H1 (cell line): ENCODE measurements around the gene SLC19A1. TPM values are rescaled to one million over a fixed set of nuclear protein-coding genes. Genes with fewer than 3 reads are reported as not detected.
A peak's percentile ranks its signal among the peaks of the same experiment; 100 is the strongest.

Source experiments
- CTCF ChIA-PET: fragments of 300-600 bp; sonication (Branson Sonifier 250); formaldehyde crosslinking; loops from one replicate; lab custom pipeline; 2021; ENCODE audit not compliant: partially characterized antibody; lab: Charles Lee
- POLR2A ChIA-PET: fragments of 300-600 bp; sonication (Branson Sonifier 250); formaldehyde crosslinking; loops from one replicate; lab custom pipeline; 2021; ENCODE audit warnings: inconsistent platforms; ENCODE audit not compliant: partially characterized antibody; lab: Charles Lee
- DNase-seq, 2 experiments: peaks; one replicate each; pipeline versions ENCODE4 v3.0.0 to v3.0.0-alpha.2; 2010 to 2022; ENCODE audit warnings: low spot score in 2 of 2, low read depth in 1 of 2, mixed read lengths in 1 of 2
- FAIRE-seq: peaks from 2 replicates; lab custom pipeline; 2011; peaks lifted over from hg19 to GRCh38; lab: Jason Lieb, UNC
- H2AFZ ChIP-seq: 2 replicates; pipeline ENCODE4 v1.8.1; 2012; ENCODE audit warnings: low read length, inconsistent platforms
- H2AK5ac ChIP-seq: 2 replicates; pipeline ENCODE4 v1.6.1; 2013; ENCODE audit warnings: low read depth, low read length
- H2BK120ac ChIP-seq: replicated peaks from 2 replicates; pipeline ENCODE3; 2013; ENCODE audit warnings: low read depth, low read length, inconsistent platforms
- H2BK12ac ChIP-seq: 2 replicates; pipeline ENCODE4 v1.6.1; 2013; ENCODE audit warnings: low read depth, low read length
- H2BK15ac ChIP-seq: 2 replicates; pipeline ENCODE4 v1.6.1; 2013; ENCODE audit warnings: low read length
- H2BK20ac ChIP-seq: 2 replicates; pipeline ENCODE4 v1.6.1; 2013; ENCODE audit warnings: low read length
- H2BK5ac ChIP-seq: 2 replicates; pipeline ENCODE4 v1.6.1; 2013; ENCODE audit warnings: low read depth, low read length
- H3K14ac ChIP-seq: 2 replicates; pipeline ENCODE4 v1.6.1; 2013; ENCODE audit warnings: inconsistent platforms; ENCODE audit not compliant: insufficient read length
- H3K18ac ChIP-seq: 2 replicates; pipeline ENCODE4 v1.6.1; 2013; ENCODE audit warnings: low read length; ENCODE audit errors: extremely low read depth
- H3K23ac ChIP-seq: 2 replicates; pipeline ENCODE4 v1.6.1; 2013; ENCODE audit warnings: inconsistent platforms; ENCODE audit not compliant: insufficient read length
- H3K23me2 ChIP-seq: 2 replicates; pipeline ENCODE4 v1.6.1; 2013; ENCODE audit warnings: low read depth, low read length
- H3K27ac ChIP-seq: 2 replicates; pipeline ENCODE4 v1.6.1; 2011; ENCODE audit warnings: low read depth, low read length, inconsistent platforms
- H3K27me3 ChIP-seq, 4 experiments: replicated peaks in 1 of 4; 1 replicate in 1 of 4; 2 replicates in 3 of 4; pipeline versions ENCODE4 v1.6.1 to v1.8.1; 2011 to 2013; ENCODE audit warnings: low read length in 3 of 4, mild to moderate bottlenecking in 3 of 4, inconsistent platforms in 2 of 4, mixed read lengths in 2 of 4, moderate library complexity in 1 of 4; ENCODE audit not compliant: control insufficient read depth in 3 of 4, insufficient read depth in 3 of 4; ENCODE audit errors: extremely low read depth in 1 of 4
- H3K36me3 ChIP-seq, 4 experiments: 2 replicates each; pipeline versions ENCODE4 v1.6.1 to v1.8.1; 2011 to 2013; ENCODE audit warnings: mild to moderate bottlenecking in 4 of 4, low read length in 3 of 4, moderate library complexity in 2 of 4, control low read depth in 1 of 4, inconsistent platforms in 1 of 4; ENCODE audit not compliant: insufficient read depth in 4 of 4, control insufficient read depth in 2 of 4
- H3K4ac ChIP-seq: replicated peaks from 2 replicates; pipeline ENCODE3; 2013; ENCODE audit warnings: low read length, low read depth, mixed read lengths, inconsistent platforms; ENCODE audit not compliant: insufficient read length
- H3K4me1 ChIP-seq, 4 experiments: replicated peaks in 1 of 4; 1 replicate in 1 of 4; 2 replicates in 3 of 4; pipeline versions ENCODE4 v1.6.1 to v1.8.1; 2011 to 2013; ENCODE audit warnings: low read length in 3 of 4, inconsistent platforms in 2 of 4, mixed read lengths in 1 of 4; ENCODE audit not compliant: insufficient read depth in 4 of 4, control insufficient read depth in 3 of 4
- H3K4me2 ChIP-seq, 2 experiments: 2 replicates each; pipeline versions ENCODE4 v1.6.1 to v1.8.1; 2011 to 2013; ENCODE audit warnings: low read depth in 2 of 2, low read length in 2 of 2, control low read depth in 1 of 2, inconsistent platforms in 1 of 2, mild to moderate bottlenecking in 1 of 2; ENCODE audit not compliant: insufficient read depth in 1 of 2
- H3K4me3 ChIP-seq, 4 experiments: fragments of 200-600, 300-600 bp in 1 of 4; sonication (generic), shearing (Covaris generic), sonication (Bioruptor Twin) in 1 of 4; 2 replicates each; pipeline versions ENCODE4 v1.5.1 to v1.8.1; 2011 to 2016; ENCODE audit warnings: low read length in 4 of 4, low read depth in 3 of 4, control low read depth in 2 of 4, inconsistent platforms in 2 of 4, mild to moderate bottlenecking in 2 of 4, mixed read lengths in 1 of 4, moderate library complexity in 1 of 4; ENCODE audit not compliant: insufficient read depth in 2 of 4; ENCODE audit errors: extremely low read depth in 1 of 4
- H3K56ac ChIP-seq: replicated peaks from 2 replicates; pipeline ENCODE3; 2013; ENCODE audit warnings: low read depth, mild to moderate bottlenecking, mixed read lengths, low read length, inconsistent platforms; ENCODE audit not compliant: insufficient read length
- H3K79me1 ChIP-seq: 2 replicates; pipeline ENCODE4 v1.6.1; 2013; ENCODE audit warnings: low read depth, low read length, control low read depth
- H3K79me2 ChIP-seq, 2 experiments: 2 replicates each; pipeline versions ENCODE4 v1.6.1 to v1.8.1; 2012 to 2013; ENCODE audit warnings: low read length in 2 of 2, mild to moderate bottlenecking in 2 of 2, inconsistent platforms in 1 of 2; ENCODE audit not compliant: insufficient read depth in 2 of 2, control insufficient read depth in 1 of 2
- H3K9ac ChIP-seq, 4 experiments: replicated peaks in 1 of 4; 1 replicate in 1 of 4; 2 replicates in 3 of 4; pipeline versions ENCODE4 v1.6.1 to v1.8.1; 2011 to 2013; ENCODE audit warnings: low read depth in 3 of 4, low read length in 3 of 4, control low read depth in 2 of 4, mild to moderate bottlenecking in 2 of 4, moderate library complexity in 2 of 4, inconsistent platforms in 1 of 4; ENCODE audit errors: extremely low read depth in 1 of 4
- H3K9me3 ChIP-seq, 2 experiments: 2 replicates each; pipeline versions ENCODE4 v1.6.1 to v1.8.1; 2012 to 2013; ENCODE audit warnings: mild to moderate bottlenecking in 2 of 2, moderate library complexity in 2 of 2, control low read depth in 1 of 2, inconsistent platforms in 1 of 2, low read depth in 1 of 2, low read length in 1 of 2, mixed read lengths in 1 of 2; ENCODE audit not compliant: insufficient read depth in 2 of 2
- H4K20me1 ChIP-seq, 2 experiments: replicated peaks in 1 of 2; 2 replicates each; pipeline versions ENCODE3 to v1.8.1; 2011 to 2013; ENCODE audit warnings: inconsistent platforms in 2 of 2, low read length in 2 of 2, mild to moderate bottlenecking in 1 of 2; ENCODE audit not compliant: insufficient read depth in 2 of 2, control insufficient read depth in 1 of 2
- H4K5ac ChIP-seq: 2 replicates; pipeline ENCODE4 v1.6.1; 2013; ENCODE audit warnings: low read length, low read depth, mixed read lengths, inconsistent platforms; ENCODE audit not compliant: insufficient read length
- H4K8ac ChIP-seq: 2 replicates; pipeline ENCODE4 v1.8.0; 2013; ENCODE audit warnings: mild to moderate bottlenecking, moderate library complexity, low read length, inconsistent platforms; ENCODE audit not compliant: insufficient read depth; ENCODE audit errors: extremely low read depth
- H4K91ac ChIP-seq: replicated peaks from 2 replicates; pipeline ENCODE3; 2013; ENCODE audit warnings: low read length, mixed read lengths, inconsistent platforms; ENCODE audit not compliant: insufficient read length
- CHD2 ChIP-seq: IDR thresholded peaks from 2 replicates; pipeline ENCODE4 v1.6.1; 2012; ENCODE audit warnings: low read length, improper control_type of control experiment
- CTCF ChIP-seq, 3 experiments: IDR thresholded peaks; 1 replicate in 2 of 3; 2 replicates in 1 of 3; pipeline versions ENCODE4 v1.5.1 to v1.6.1; 2011; ENCODE audit warnings: low read length in 3 of 3, mild to moderate bottlenecking in 3 of 3, inconsistent platforms in 2 of 3, low read depth in 1 of 3, moderate library complexity in 1 of 3; ENCODE audit not compliant: insufficient read depth in 1 of 3; ENCODE audit errors: control extremely low read depth in 1 of 3
- JUN ChIP-seq: IDR thresholded peaks from 2 replicates; pipeline ENCODE4 v1.6.1; 2011; ENCODE audit warnings: low read depth, mild to moderate bottlenecking, improper control_type of control experiment, low read length
- NRF1 ChIP-seq: IDR thresholded peaks from 2 replicates; pipeline ENCODE4 v1.6.1; 2011; ENCODE audit warnings: mild to moderate bottlenecking, low read depth, low read length, improper control_type of control experiment
- PHF8 ChIP-seq: fragments of 200-600 bp; sonication (generic); conservative IDR thresholded peaks from 2 replicates; pipeline ENCODE4 v1.7.1; 2012; ENCODE audit warnings: low read depth, mild to moderate bottlenecking, inconsistent platforms, low read length, moderate library complexity
- POLR2AphosphoS5 ChIP-seq: IDR thresholded peaks from 2 replicates; pipeline ENCODE4 v1.6.1; 2011; ENCODE audit warnings: low read depth, low read length
- SP2 ChIP-seq: IDR thresholded peaks from 2 replicates; pipeline ENCODE4 v1.6.1; 2012; ENCODE audit warnings: mild to moderate bottlenecking, low read length, inconsistent platforms
- TAF1 ChIP-seq: IDR thresholded peaks from 2 replicates; pipeline ENCODE4 v1.6.1; 2011; ENCODE audit warnings: mild to moderate bottlenecking, low read depth, low read length
- YY1 ChIP-seq: IDR thresholded peaks from 2 replicates; pipeline ENCODE4 v1.6.1; 2011; ENCODE audit warnings: low read depth, mild to moderate bottlenecking, low read length
- WGBS, 2 experiments: shearing (Covaris generic) in 1 of 2; methylation state at CpG; one replicate each; pipeline versions ENCODE4 v1.1.6 to v1.1.7; 2013 to 2015; ENCODE audit warnings: low lambda C conversion rate in 2 of 2, mixed read lengths in 2 of 2, inconsistent platforms in 1 of 2, low coverage in 1 of 2, missing lambda C conversion rate in 1 of 2; ENCODE audit not compliant: insufficient replicate concordance in 2 of 2, insufficient coverage in 1 of 2, insufficient read length in 1 of 2; ENCODE audit errors: extremely low coverage in 1 of 2, missing lambda C conversion rate in 1 of 2; 5-methylcytosine and 5-hydroxymethylcytosine counted together
- polyA plus RNA-seq, 7 experiments: library from polyadenylated mRNA; depleted of rRNA in 3 of 7; stranded (reverse) in 5 of 7; unstranded in 2 of 7; fragments of >200 nt in 5 of 7; fragments of 200-250 nt in 2 of 7; gene quantifications; 1 replicate in 5 of 7; 2 replicates in 1 of 7; 4 replicates in 1 of 7; pipeline versions ENCODE4 v1.2.1 to v1.2.3, GENCODE V29; 2011 to 2013; ENCODE audit warnings: missing spikeins in 2 of 7, mixed read lengths in 2 of 7
- total RNA-seq: library from RNA; stranded (reverse); fragmentation: NEBNext Ultra II Directional; extraction: Animal tissue kit (Norgen Biotek cat#: 25700); gene quantifications from 2 replicates; pipeline ENCODE4 v1.2.1, GENCODE V29; 2021

Gene SLC19A1
- total and polyA plus RNA-seq, 2 of the 8 experiments (the other 6 are each of a cell fraction or from before 2014, with no cell fraction given), result 31.6 to 43.8 TPM

- Histone ChIP-seq H2AK5ac (no peak overlapping the region), H4K8ac (peak overlapping the region; percentile 18; the same call in 1 of the 2 replicates), H2AFZ (no peak overlapping the region), H2BK5ac (0 out of 2 replicates have a peak overlapping the region, but pooled peaks have one; percentile 41), H2BK12ac (no peak overlapping the region), H3K4ac (no peak overlapping the region), H3K79me2 (no peaks in the 10 kb centered on the region), H3K4me1 (peaks cover 0 to 6% (median 2%) of the 10 kb centered on the region in 4 experiments; a peak in 5 of 7 replicates), H4K91ac (no peak overlapping the region), H3K27me3 (no peaks in the 10 kb centered on the region), H3K56ac (no peak overlapping the region), H4K5ac (no peak overlapping the region), H3K14ac (no peak overlapping the region)
- 84% methylated on average over 6 of the region's 6 CpGs; no CpG with 5 or more reads in 1 of the 2 experiments for WGBS, 2 experiments
- CTCF ChIA-PET, result interaction anchor here (1.0 to 5.2 kb wide), 4 partner anchors 10 to 258 kb away, joined by 3 to 32 read pairs (median 4); no protein-coding TSS in a partner anchor
- TF ChIP-seq YY1 (no peak), SP2 (no peak), PHF8 (no peak), NRF1 (no peak), POLR2AphosphoS5 (no peak), TAF1 (no peak), CTCF (IDR thresholded peaks at IDR 0.05; ENCODE audit: control extremely low read depth in 1 of 3, insufficient read depth in 1 of 3, low read depth in 1 of 3, low read length in 3 of 3) (no peak), JUN (no peak), CHD2 (no peak)
- TF ChIP-seq, all 59 proteins: peak for 0
- Histone ChIP-seq H3K27ac (no peak overlapping the region), H3K36me3 (no peaks in the 10 kb centered on the region), H3K4me2 (no peak overlapping the region), H3K9me3 (no peaks in the 10 kb centered on the region), H3K18ac (no peak overlapping the region), H2BK120ac (no peak overlapping the region), H2BK20ac (no peak overlapping the region), H3K23ac (no peak overlapping the region), H3K9ac (no peak overlapping the region), H3K79me1 (no peaks in the 10 kb centered on the region), H4K20me1 (no peaks in the 10 kb centered on the region), H3K23me2 (no peaks in the 10 kb centered on the region), H2BK15ac (no peak overlapping the region), H3K4me3 (no peak overlapping the region)
- POLR2A ChIA-PET, result no interaction called here
- DNase-seq (peak in 1 of 2 experiments; percentile 16), FAIRE-seq (no peak)
Observed at GRCh38 chr21:45562965-45563364, 20.7 kb upstream of the SLC19A1 start.
